Adrenal gland (tissue), 12 donors: ENCODE measurements around the gene SLC6A18. TPM values are rescaled to one million over a fixed set of nuclear protein-coding genes. Genes with fewer than 3 reads are reported as not detected.

Experiments
- DNase-seq, 7 donors: peaks; one replicate each; pipeline ENCODE4 v3.0.0-alpha.2; 2019 to 2020
- H3K27ac ChIP-seq, 5 donors: fragments of 200-600 bp; sonication (generic) in 4 of 5; 1 replicate in 3 of 5; 2 replicates in 2 of 5; pipeline versions ENCODE4 v1.5.1 to v1.8.0; 2016 to 2020; ENCODE audit warnings: mild to moderate bottlenecking in 1 of 5
- H3K27me3 ChIP-seq: fragments of 200-600 bp; 2 replicates; pipeline ENCODE4 v1.8.0; 2021
- H3K36me3 ChIP-seq, 2 donors: fragments of 200-600 bp; replicated peaks in 1 of 2; 1 replicate in 1 of 2; 2 replicates in 1 of 2; pipeline versions ENCODE4 v1.5.1 to v1.8.0; 2018 to 2022
- H3K4me1 ChIP-seq, 2 donors: fragments of 200-600 bp; replicated peaks in 1 of 2; 1 replicate in 1 of 2; 2 replicates in 1 of 2; pipeline versions ENCODE4 v1.5.1 to v1.8.0; 2018 to 2021
- H3K4me3 ChIP-seq, 4 donors: fragments of 200-600 bp; sonication (generic) in 3 of 4; one replicate each; pipeline ENCODE4 v1.5.1; 2016 to 2018
- H3K9me3 ChIP-seq, 3 donors: fragments of 200-600 bp; sonication (generic) in 1 of 3; replicated peaks in 1 of 3; 1 replicate in 2 of 3; 2 replicates in 1 of 3; pipeline versions ENCODE4 v1.5.1 to v1.8.0; 2016 to 2021
- CTCF ChIP-seq, 6 experiments: fragments of 450-650 bp in 4 of 6; fragments of 200-600 bp in 2 of 6; sonication (generic) in 1 of 6; IDR thresholded peaks; 1 replicate in 5 of 6; 2 replicates in 1 of 6; pipeline versions ENCODE4 v1.5.1 to v1.8.0; 2016 to 2021; ENCODE audit warnings: antibody characterized with exemption in 6 of 6, mild to moderate bottlenecking in 2 of 6, moderate library complexity in 1 of 6
- POLR2A ChIP-seq, 2 donors: fragments of 450-650 bp; IDR thresholded peaks; one replicate each; pipeline ENCODE4 v1.6.1; 2017; ENCODE audit warnings: antibody characterized with exemption in 2 of 2, mild to moderate bottlenecking in 2 of 2, moderate library complexity in 1 of 2
- WGBS, 4 donors: extraction: QIAGEN DNeasy Blood & Tissue Kit in 2 of 4; methylation state at CpG; one replicate each; pipeline versions ENCODE4 v1.1.5 to v1.1.7; 2013 to 2017; 5-methylcytosine and 5-hydroxymethylcytosine counted together
- intact Hi-C, 2 donors: fragments of 100-400 bp; cut with DNase I; formaldehyde crosslinking; loops; one replicate each; pipeline versions ENCODE4 v1.14.1 to v1.15.0; 2022 to 2023
- polyA plus RNA-seq, 3 donors: library from polyadenylated mRNA; stranded (reverse); fragments of 200-250 nt in 2 of 3; fragments of 350-450 nt in 1 of 3; fragmentation: Illumina TruSeq in 1 of 3; extraction: RNeasy Lipid Tissue Mini Kit (QIAGEN cat#74804) in 1 of 3; gene quantifications; one replicate each; pipeline ENCODE4 v1.2.3, GENCODE V29; 2013 to 2014
- total RNA-seq, 9 donors: library from RNA; depleted of rRNA in 4 of 9; stranded (reverse); fragments of >200 nt in 4 of 9; fragments of 120-200 nt in 1 of 9; fragmentation: NEBNext Ultra II Directional in 1 of 9; extraction: Animal tissue kit (Norgen Biotek cat#: 25700) in 1 of 9; gene quantifications; one replicate each; pipeline versions ENCODE4 v1.1.0 to v1.2.4, GENCODE V29; 2013 to 2023
- donor health status: healthy with polysubstance abuse.
- donor health status: Bipolar disorder and iron deficiency.
- donor health status: DM: yes; HTN: yes; CAD: no.
- donor health status: DM: no; HTN: no; CAD: no.
- donor health status: DM: no; HTN: no; CAD: no.
- donor health status: DM: yes; HTN: yes; CAD: no.

Gene SLC6A18
- total and polyA plus RNA-seq, 12 donors, result not detected

- DNase-seq, result no peak
- H3K36me3 ChIP-seq, result no peaks in the 10 kb centered on the region
- H3K9me3 ChIP-seq, result no peaks in the 10 kb centered on the region
- H3K4me3 ChIP-seq, result no peak overlapping the region
- intact Hi-C loops, result no loop called here
- no peaks in the 10 kb centered on the region for H3K4me1 ChIP-seq
- 86 to 93% (median 88%) methylated on average over 7 to 10 of the region's 10 CpGs for WGBS, 4 donors
- TF ChIP-seq POLR2A (IDR thresholded peaks at IDR 0.05), result no peak
- no peak for TF ChIP-seq CTCF (IDR thresholded peaks at IDR 0.05)
- no peak overlapping the region for H3K27ac ChIP-seq
- no peaks in the 10 kb centered on the region for H3K27me3 ChIP-seq
Observed at GRCh38 chr5:1221721-1222120, 3.5 kb upstream of the SLC6A18 start.

GRCh38 chr5:1222147-1222546, 3.0 kb upstream of the SLC6A18 start:
- Histone ChIP-seq H3K27ac (no peak overlapping the region), H3K4me1 (no peaks in the 10 kb centered on the region), H3K4me3 (no peak overlapping the region), H3K27me3 (no peaks in the 10 kb centered on the region), H3K9me3 (no peaks in the 10 kb centered on the region), H3K36me3 (no peaks in the 10 kb centered on the region)
- 86 to 93% (median 90%) methylated on average over 9 of the region's 9 CpGs for WGBS, 4 donors
- DNase-seq, result no peak
- TF ChIP-seq CTCF (IDR thresholded peaks at IDR 0.05) (no peak), POLR2A (IDR thresholded peaks at IDR 0.05) (no peak)
- intact Hi-C loops, result no loop called here

GRCh38 chr5:1222621-1223277, 2.4 kb upstream of the SLC6A18 start:
- intact Hi-C loops, result no loop called here
- H3K27me3 ChIP-seq, result no peaks in the 10 kb centered on the region
- WGBS, 4 donors, result 69 to 89% (median 83%) methylated on average over 15 to 27 of the region's 27 CpGs
- H3K27ac ChIP-seq, result no peak overlapping the region
- no peak for DNase-seq
- H3K36me3 ChIP-seq, result no peaks in the 10 kb centered on the region
- no peaks in the 10 kb centered on the region for H3K9me3 ChIP-seq
- no peaks in the 10 kb centered on the region for H3K4me1 ChIP-seq
- no peak for TF ChIP-seq CTCF (IDR thresholded peaks at IDR 0.05)
- H3K4me3 ChIP-seq, result no peak overlapping the region

- no peak overlapping the region for H3K27ac ChIP-seq
- 79 to 83% (median 80%) methylated on average over 5 to 12 of the region's 12 CpGs for WGBS, 4 donors
Observed at GRCh38 chr5:1223278-1223670, 1.9 kb upstream of the SLC6A18 start.

More at GRCh38 chr5:1223278-1223670, 1.9 kb upstream of the SLC6A18 start:
- no peak for DNase-seq
- intact Hi-C loops, result no loop called here
- Histone ChIP-seq H3K27me3 (no peaks in the 10 kb centered on the region), H3K4me1 (no peaks in the 10 kb centered on the region), H3K36me3 (no peaks in the 10 kb centered on the region), H3K9me3 (no peaks in the 10 kb centered on the region), H3K4me3 (no peak overlapping the region)
- TF ChIP-seq CTCF (IDR thresholded peaks at IDR 0.05), result no peak
- TF ChIP-seq POLR2A (IDR thresholded peaks at IDR 0.05), result no peak
